SK-N-SH treated with all-trans-retinoic acid at 6 μM for 48 hours (cell line): ENCODE data around the gene ARHGEF40.

ENCODE experiments used
- ATAC-seq: fragments of 200-7000 bp; cut with Tn5 transposase; 3 replicates; pipeline ENCODE4 v1.9.1; 2020; ENCODE audit warnings: mild to moderate bottlenecking, moderate library complexity
- ARNTL ChIP-seq: fragments of 450-650 bp; formaldehyde crosslinking; IDR thresholded peaks from 2 replicates; pipeline ENCODE4 v1.5.0; 2020; ENCODE audit warnings: low read depth, mild to moderate bottlenecking, moderate library complexity, borderline replicate concordance
- CSDC2 ChIP-seq: fragments of 250-450 bp; sonication (Bioruptor Pico); IDR thresholded peaks from 2 replicates; pipeline ENCODE4 v1.5.0; 2020; ENCODE audit warnings: mild to moderate bottlenecking, moderate library complexity
- CSRNP3 ChIP-seq: fragments of 250-450 bp; sonication (Bioruptor Pico); IDR thresholded peaks from 2 replicates; pipeline ENCODE4 v1.5.1; 2021; ENCODE audit warnings: mild to moderate bottlenecking, moderate library complexity
- ESRRG ChIP-seq: fragments of 250-450 bp; sonication (Bioruptor Pico); IDR thresholded peaks from 2 replicates; pipeline ENCODE4 v1.6.1; 2021; ENCODE audit warnings: mild to moderate bottlenecking
- GLIS3 ChIP-seq: fragments of 250-450 bp; sonication (Bioruptor Pico); IDR thresholded peaks from 2 replicates; pipeline ENCODE4 v1.5.0; 2020; ENCODE audit warnings: mild to moderate bottlenecking, moderate library complexity
- ISL1 ChIP-seq: fragments of 250-450 bp; sonication (Bioruptor Pico); IDR thresholded peaks from 2 replicates; pipeline ENCODE4 v2.1.2; 2022; ENCODE audit warnings: mild to moderate bottlenecking, moderate library complexity
- OSR1 ChIP-seq: fragments of 250-450 bp; sonication (Bioruptor Pico); IDR thresholded peaks from 2 replicates; pipeline ENCODE4 v1.8.0; 2022; ENCODE audit warnings: moderate library complexity, mild to moderate bottlenecking, inconsistent platforms
- PPARA ChIP-seq: fragments of 250-450 bp; sonication (Bioruptor Pico); IDR thresholded peaks from 2 replicates; pipeline ENCODE4 v1.5.0; 2020; ENCODE audit warnings: mild to moderate bottlenecking, borderline replicate concordance
- RARB ChIP-seq: fragments of 250-450 bp; sonication (Bioruptor Pico); IDR thresholded peaks from 2 replicates; pipeline ENCODE4 v1.8.0; 2021; ENCODE audit warnings: mild to moderate bottlenecking, moderate library complexity
- SNAI2 ChIP-seq: fragments of 250-450 bp; sonication (Bioruptor Pico); IDR thresholded peaks from 2 replicates; pipeline ENCODE4 v1.5.0; 2020; ENCODE audit warnings: mild to moderate bottlenecking, moderate library complexity
- TCF4 ChIP-seq: fragments of 250-450 bp; sonication (Bioruptor Pico); IDR thresholded peaks from 2 replicates; pipeline ENCODE4 v1.8.0; 2021; ENCODE audit warnings: mild to moderate bottlenecking, moderate library complexity, borderline replicate concordance
- TOX ChIP-seq: fragments of 250-450 bp; sonication (Bioruptor Pico); IDR thresholded peaks from 2 replicates; pipeline ENCODE4 v1.8.0; 2021; ENCODE audit warnings: mild to moderate bottlenecking, moderate library complexity, borderline replicate concordance
- ZC3H10 ChIP-seq: fragments of 250-450 bp; sonication (Bioruptor Pico); IDR thresholded peaks from 2 replicates; pipeline ENCODE4 v1.5.1; 2021; ENCODE audit warnings: mild to moderate bottlenecking, moderate library complexity
- ZFP3 ChIP-seq: fragments of 250-450 bp; sonication (Bioruptor Pico); IDR thresholded peaks from 2 replicates; pipeline ENCODE4 v1.5.0; 2020; ENCODE audit warnings: mild to moderate bottlenecking, moderate library complexity
- ZFP30 ChIP-seq: fragments of 450-650 bp; formaldehyde crosslinking; IDR thresholded peaks from 2 replicates; pipeline ENCODE4 v1.5.0; 2022; ENCODE audit warnings: mild to moderate bottlenecking, moderate library complexity
- ZNF565 ChIP-seq: fragments of 450-650 bp; formaldehyde crosslinking; conservative IDR thresholded peaks from 2 replicates; pipeline ENCODE4 v1.5.0; 2020; ENCODE audit warnings: low read depth, mild to moderate bottlenecking, moderate library complexity
- ZNF70 ChIP-seq: fragments of 450-650 bp; formaldehyde crosslinking; IDR thresholded peaks from 2 replicates; pipeline ENCODE4 v1.5.0; 2020; ENCODE audit warnings: mild to moderate bottlenecking, moderate library complexity
- ZNF8 ChIP-seq: fragments of 450-650 bp; formaldehyde crosslinking; IDR thresholded peaks from 2 replicates; pipeline ENCODE4 v1.5.0; 2020; ENCODE audit warnings: mild to moderate bottlenecking, moderate library complexity
- TF ChIP-seq, protein P1 (sequence below): fragments of 250-450 bp; sonication (Bioruptor Pico); IDR thresholded peaks from 2 replicates; pipeline ENCODE4 v1.5.0; 2020; ENCODE audit warnings: mild to moderate bottlenecking, moderate library complexity
- TF ChIP-seq, protein P2 (sequence below): fragments of 250-450 bp; sonication (Bioruptor Pico); IDR thresholded peaks from 2 replicates; pipeline ENCODE4 v1.8.0; 2020; ENCODE audit warnings: mild to moderate bottlenecking, moderate library complexity, borderline replicate concordance
- TF ChIP-seq, protein P3 (sequence below): fragments of 250-450 bp; sonication (Bioruptor Pico); IDR thresholded peaks from 2 replicates; pipeline ENCODE4 v1.5.1; 2020; ENCODE audit warnings: low read depth, mild to moderate bottlenecking, moderate library complexity

The ARHGEF40 gene

DNA sequence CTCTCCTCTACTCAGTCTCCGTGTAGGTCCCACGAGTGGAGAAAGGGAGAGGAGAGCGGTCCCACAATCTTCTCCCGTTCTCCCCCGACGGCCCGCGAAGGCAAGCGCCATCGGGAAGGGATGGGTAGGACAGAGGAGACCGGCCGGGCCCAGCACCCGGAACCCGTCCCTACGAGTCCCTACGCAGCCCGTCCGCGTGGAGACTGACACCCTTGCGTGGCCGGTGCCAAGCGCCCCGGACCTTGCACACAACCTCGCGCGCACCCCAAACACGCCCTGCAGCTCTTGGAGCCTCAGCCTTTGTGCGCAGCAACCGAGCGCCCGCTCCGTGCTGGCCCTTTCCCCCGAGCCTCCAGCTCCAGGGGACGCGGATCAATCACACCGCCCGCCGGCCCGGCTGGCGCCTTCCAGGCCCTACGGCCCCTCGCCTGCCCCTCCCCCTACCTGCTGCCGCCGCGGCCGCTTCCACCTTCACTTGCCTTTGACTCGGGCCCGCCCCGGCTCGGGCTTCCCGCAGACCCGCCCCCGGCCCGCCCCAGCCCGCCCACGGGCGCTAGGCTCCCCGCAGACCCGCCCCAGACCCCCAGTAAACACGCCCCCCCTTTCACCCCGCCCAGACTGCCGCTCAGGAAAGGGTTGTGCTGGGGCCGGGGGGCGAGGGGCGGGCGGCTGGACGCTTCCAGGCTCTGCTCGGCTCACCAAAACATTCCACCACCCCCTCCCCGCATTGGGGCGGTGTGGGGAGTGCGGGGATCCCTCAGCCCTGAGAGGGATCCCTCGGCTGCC lies 45.3 kb upstream of the ARHGEF40 start, which contains the start of gene NDRG2:
TSS of gene NDRG2 (minus strand) at position 477 of the 786 bp plus-strand sequence. CDS start 1,746 bp downstream, outside the sequence.
- ATAC-seq = peak; percentile 83
- TF ChIP-seq, protein P1, sequence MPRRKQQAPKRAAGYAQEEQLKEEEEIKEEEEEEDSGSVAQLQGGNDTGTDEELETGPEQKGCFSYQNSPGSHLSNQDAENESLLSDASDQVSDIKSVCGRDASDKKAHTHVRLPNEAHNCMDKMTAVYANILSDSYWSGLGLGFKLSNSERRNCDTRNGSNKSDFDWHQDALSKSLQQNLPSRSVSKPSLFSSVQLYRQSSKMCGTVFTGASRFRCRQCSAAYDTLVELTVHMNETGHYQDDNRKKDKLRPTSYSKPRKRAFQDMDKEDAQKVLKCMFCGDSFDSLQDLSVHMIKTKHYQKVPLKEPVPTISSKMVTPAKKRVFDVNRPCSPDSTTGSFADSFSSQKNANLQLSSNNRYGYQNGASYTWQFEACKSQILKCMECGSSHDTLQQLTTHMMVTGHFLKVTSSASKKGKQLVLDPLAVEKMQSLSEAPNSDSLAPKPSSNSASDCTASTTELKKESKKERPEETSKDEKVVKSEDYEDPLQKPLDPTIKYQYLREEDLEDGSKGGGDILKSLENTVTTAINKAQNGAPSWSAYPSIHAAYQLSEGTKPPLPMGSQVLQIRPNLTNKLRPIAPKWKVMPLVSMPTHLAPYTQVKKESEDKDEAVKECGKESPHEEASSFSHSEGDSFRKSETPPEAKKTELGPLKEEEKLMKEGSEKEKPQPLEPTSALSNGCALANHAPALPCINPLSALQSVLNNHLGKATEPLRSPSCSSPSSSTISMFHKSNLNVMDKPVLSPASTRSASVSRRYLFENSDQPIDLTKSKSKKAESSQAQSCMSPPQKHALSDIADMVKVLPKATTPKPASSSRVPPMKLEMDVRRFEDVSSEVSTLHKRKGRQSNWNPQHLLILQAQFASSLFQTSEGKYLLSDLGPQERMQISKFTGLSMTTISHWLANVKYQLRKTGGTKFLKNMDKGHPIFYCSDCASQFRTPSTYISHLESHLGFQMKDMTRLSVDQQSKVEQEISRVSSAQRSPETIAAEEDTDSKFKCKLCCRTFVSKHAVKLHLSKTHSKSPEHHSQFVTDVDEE (CRISPR knock-in tag) = no peak
- TF ChIP-seq ISL1 (CRISPR knock-in tag) (no peak), CSRNP3 (CRISPR knock-in tag) (no peak), ARNTL (no peak), ZNF565 (CRISPR knock-in tag) (no peak), TOX (CRISPR knock-in tag) (no peak), CSDC2 (no peak), GLIS3 (CRISPR knock-in tag) (no peak), ZFP3 (no peak), ZC3H10 (no peak), TCF4 (CRISPR knock-in tag) (no peak)
- TF ChIP-seq, protein P2, sequence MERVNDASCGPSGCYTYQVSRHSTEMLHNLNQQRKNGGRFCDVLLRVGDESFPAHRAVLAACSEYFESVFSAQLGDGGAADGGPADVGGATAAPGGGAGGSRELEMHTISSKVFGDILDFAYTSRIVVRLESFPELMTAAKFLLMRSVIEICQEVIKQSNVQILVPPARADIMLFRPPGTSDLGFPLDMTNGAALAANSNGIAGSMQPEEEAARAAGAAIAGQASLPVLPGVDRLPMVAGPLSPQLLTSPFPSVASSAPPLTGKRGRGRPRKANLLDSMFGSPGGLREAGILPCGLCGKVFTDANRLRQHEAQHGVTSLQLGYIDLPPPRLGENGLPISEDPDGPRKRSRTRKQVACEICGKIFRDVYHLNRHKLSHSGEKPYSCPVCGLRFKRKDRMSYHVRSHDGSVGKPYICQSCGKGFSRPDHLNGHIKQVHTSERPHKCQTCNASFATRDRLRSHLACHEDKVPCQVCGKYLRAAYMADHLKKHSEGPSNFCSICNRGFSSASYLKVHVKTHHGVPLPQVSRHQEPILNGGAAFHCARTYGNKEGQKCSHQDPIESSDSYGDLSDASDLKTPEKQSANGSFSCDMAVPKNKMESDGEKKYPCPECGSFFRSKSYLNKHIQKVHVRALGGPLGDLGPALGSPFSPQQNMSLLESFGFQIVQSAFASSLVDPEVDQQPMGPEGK = no peak
- TF ChIP-seq, protein P3, sequence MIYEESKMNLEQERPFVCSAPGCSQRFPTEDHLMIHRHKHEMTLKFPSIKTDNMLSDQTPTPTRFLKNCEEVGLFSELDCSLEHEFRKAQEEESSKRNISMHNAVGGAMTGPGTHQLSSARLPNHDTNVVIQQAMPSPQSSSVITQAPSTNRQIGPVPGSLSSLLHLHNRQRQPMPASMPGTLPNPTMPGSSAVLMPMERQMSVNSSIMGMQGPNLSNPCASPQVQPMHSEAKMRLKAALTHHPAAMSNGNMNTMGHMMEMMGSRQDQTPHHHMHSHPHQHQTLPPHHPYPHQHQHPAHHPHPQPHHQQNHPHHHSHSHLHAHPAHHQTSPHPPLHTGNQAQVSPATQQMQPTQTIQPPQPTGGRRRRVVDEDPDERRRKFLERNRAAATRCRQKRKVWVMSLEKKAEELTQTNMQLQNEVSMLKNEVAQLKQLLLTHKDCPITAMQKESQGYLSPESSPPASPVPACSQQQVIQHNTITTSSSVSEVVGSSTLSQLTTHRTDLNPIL (CRISPR knock-in tag) = no peak

- TF ChIP-seq, protein P2 = no peak
- TF ChIP-seq ESRRG (CRISPR knock-in tag) (no peak), ZFP30 (CRISPR knock-in tag) (no peak), PPARA (CRISPR knock-in tag) (no peak), ISL1 (CRISPR knock-in tag) (no peak), ZNF565 (CRISPR knock-in tag) (no peak), SNAI2 (CRISPR knock-in tag) (no peak), ZNF70 (no peak), ZFP3 (no peak), OSR1 (CRISPR knock-in tag) (no peak), ZNF8 (CRISPR knock-in tag) (no peak), CSDC2 (no peak), RARB (CRISPR knock-in tag) (no peak), ARNTL (no peak), TOX (CRISPR knock-in tag) (no peak)
- TF ChIP-seq, protein P3 (CRISPR knock-in tag) = no peak
- TF ChIP-seq, protein P1 (CRISPR knock-in tag) = no peak
- peak; percentile 47 for ATAC-seq
Measured at GRCh38 chr14:21025371-21026273, 44.5 kb upstream of the ARHGEF40 start.
